Ovary (tissue), 9 donors: ENCODE measurements around the gene INTS7. TPM values are rescaled to one million over a fixed set of nuclear protein-coding genes. Genes with fewer than 3 reads are reported as not detected.

Experiments used
- DNase-seq, 5 donors: peaks; one replicate each; pipeline ENCODE4 v3.0.0-alpha.2; 2019 to 2020
- H3K27ac ChIP-seq, 2 donors: fragments of 200-600 bp; one replicate each; pipeline versions ENCODE4 v1.5.1 to v1.8.0; 2019 to 2022
- H3K27me3 ChIP-seq: fragments of 200-600 bp; one replicate; pipeline ENCODE4 v1.8.0; 2022
- H3K36me3 ChIP-seq: fragments of 200-600 bp; sonication (generic); one replicate; pipeline ENCODE4 v1.5.1; 2019
- H3K4me1 ChIP-seq: one replicate; pipeline ENCODE4 v1.8.1; 2013; ENCODE audit warnings: mild to moderate bottlenecking, moderate library complexity; ENCODE audit not compliant: insufficient read depth
- H3K4me3 ChIP-seq: fragments of 200-600 bp; sonication (generic); one replicate; pipeline ENCODE4 v1.5.1; 2017
- H3K9me3 ChIP-seq, 2 donors: fragments of 200-600 bp in 1 of 2; sonication (generic) in 1 of 2; one replicate each; pipeline versions ENCODE4 v1.5.1 to v1.8.1; 2013 to 2019; ENCODE audit warnings: mild to moderate bottlenecking in 1 of 2, moderate library complexity in 1 of 2
- EP300 ChIP-seq: sonication (generic); formaldehyde crosslinking; IDR thresholded peaks from one replicate; pipeline ENCODE4 v1.6.1; 2017; ENCODE audit warnings: antibody characterized with exemption
- POLR2A ChIP-seq: fragments of 450-650 bp; IDR thresholded peaks from one replicate; pipeline ENCODE4 v1.6.1; 2017; ENCODE audit warnings: antibody characterized with exemption, mild to moderate bottlenecking, moderate library complexity
- WGBS, 3 donors: extraction: QIAGEN DNeasy Blood & Tissue Kit in 1 of 3; methylation state at CpG; one replicate each; pipeline versions ENCODE4 v1.1.5 to v1.1.7; 2013 to 2017; 5-methylcytosine and 5-hydroxymethylcytosine counted together
- intact Hi-C, 4 donors: fragments of 100-400 bp; cut with DNase I; formaldehyde crosslinking; loops; one replicate each; pipeline versions ENCODE4 v1.11.0 to v1.15.1; 2022 to 2023
- polyA plus RNA-seq, 2 donors: library from polyadenylated mRNA; stranded (reverse); fragments of 200-250 nt in 1 of 2; fragments of 350-450 nt in 1 of 2; fragmentation: Illumina TruSeq in 1 of 2; extraction: RNeasy Lipid Tissue Mini Kit (QIAGEN cat#74804) in 1 of 2; gene quantifications; one replicate each; pipeline ENCODE4 v1.2.3, GENCODE V29; 2013 to 2014
- total RNA-seq, 7 donors: library from RNA; depleted of rRNA in 2 of 7; stranded (reverse); fragments of >200 nt in 2 of 7; fragmentation: NEBNext Ultra II Directional in 3 of 7; extraction: Animal tissue kit (Norgen Biotek cat#: 25700) in 3 of 7; gene quantifications; one replicate each; pipeline versions ENCODE4 v1.1.0 to v1.2.4, GENCODE V29; 2016 to 2023
- TF ChIP-seq, protein P1 (sequence below), 3 donors: fragments of 450-650 bp in 2 of 3; fragments of 200-600 bp in 1 of 3; IDR thresholded peaks; one replicate each; pipeline versions ENCODE4 v1.5.1 to v1.8.0; 2016 to 2022; ENCODE audit warnings: antibody characterized with exemption in 3 of 3, mild to moderate bottlenecking in 1 of 3
- donor health status: DM: no; HTN: no; CAD: no; lungs with moderate emphysema.
- donor health status: DM: no; HTN: no; CAD: no.
- donor health status: Bipolar disorder and iron deficiency.
- donor health status: DM: yes; HTN: yes; CAD: no.
- donor health status: DM: no; HTN: no; CAD: no.
- donor health status: DM: yes; HTN: yes; CAD: no.

Gene INTS7
- total and polyA plus RNA-seq, 9 donors, result 4.0 to 19.1 (median 7.0) TPM

DNA sequence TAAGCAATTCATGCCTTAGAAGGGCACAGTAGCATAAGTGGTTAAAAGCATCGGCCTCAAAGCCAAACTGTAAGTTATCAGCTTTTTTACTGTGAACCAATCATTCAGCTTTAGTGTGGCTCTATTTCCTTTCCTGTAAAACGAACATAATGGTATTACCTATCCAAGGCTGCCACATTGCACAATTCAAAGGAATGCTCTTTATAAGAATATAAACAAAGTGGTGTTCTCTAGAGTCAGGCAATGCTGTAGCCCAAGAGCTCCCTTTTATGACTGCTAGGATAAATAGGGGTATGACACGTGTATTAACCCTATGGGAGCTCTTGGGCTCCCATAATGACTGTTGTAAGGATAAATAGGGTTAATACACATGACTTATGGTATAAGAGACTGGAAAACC lies 25.4 kb downstream of the INTS7 start:
- TF ChIP-seq, protein P1, sequence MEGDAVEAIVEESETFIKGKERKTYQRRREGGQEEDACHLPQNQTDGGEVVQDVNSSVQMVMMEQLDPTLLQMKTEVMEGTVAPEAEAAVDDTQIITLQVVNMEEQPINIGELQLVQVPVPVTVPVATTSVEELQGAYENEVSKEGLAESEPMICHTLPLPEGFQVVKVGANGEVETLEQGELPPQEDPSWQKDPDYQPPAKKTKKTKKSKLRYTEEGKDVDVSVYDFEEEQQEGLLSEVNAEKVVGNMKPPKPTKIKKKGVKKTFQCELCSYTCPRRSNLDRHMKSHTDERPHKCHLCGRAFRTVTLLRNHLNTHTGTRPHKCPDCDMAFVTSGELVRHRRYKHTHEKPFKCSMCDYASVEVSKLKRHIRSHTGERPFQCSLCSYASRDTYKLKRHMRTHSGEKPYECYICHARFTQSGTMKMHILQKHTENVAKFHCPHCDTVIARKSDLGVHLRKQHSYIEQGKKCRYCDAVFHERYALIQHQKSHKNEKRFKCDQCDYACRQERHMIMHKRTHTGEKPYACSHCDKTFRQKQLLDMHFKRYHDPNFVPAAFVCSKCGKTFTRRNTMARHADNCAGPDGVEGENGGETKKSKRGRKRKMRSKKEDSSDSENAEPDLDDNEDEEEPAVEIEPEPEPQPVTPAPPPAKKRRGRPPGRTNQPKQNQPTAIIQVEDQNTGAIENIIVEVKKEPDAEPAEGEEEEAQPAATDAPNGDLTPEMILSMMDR (IDR thresholded peaks at IDR 0.05), result no peak
- TF ChIP-seq EP300 (no peak), POLR2A (no peak)
- 73 to 79% (median 76%) methylated on average over 3 of the region's 3 CpGs for WGBS, 3 donors
- Histone ChIP-seq H3K27me3 (no peaks in the 10 kb centered on the region), H3K27ac (no peak overlapping the region), H3K9me3 (no peaks in the 10 kb centered on the region), H3K4me3 (no peak overlapping the region), H3K36me3 (no peaks in the 10 kb centered on the region), H3K4me1 (no peaks in the 10 kb centered on the region)
- intact Hi-C loops, result no loop called here
- no peak for DNase-seq

- H3K4me1 ChIP-seq, result no peaks in the 10 kb centered on the region
- no peak overlapping the region for H3K27ac ChIP-seq
- H3K27me3 ChIP-seq, result no peaks in the 10 kb centered on the region
- TF ChIP-seq, protein P1 (IDR thresholded peaks at IDR 0.05), result no peak
- no peak for TF ChIP-seq EP300
- no peak for TF ChIP-seq POLR2A
- no peaks in the 10 kb centered on the region for H3K36me3 ChIP-seq
- 97 to 100% (median 100%) methylated on average over 1 of the region's 1 CpG for WGBS, 3 donors
- no peaks in the 10 kb centered on the region for H3K9me3 ChIP-seq
- DNase-seq, result no peak
- H3K4me3 ChIP-seq, result no peak overlapping the region
- intact Hi-C loops, result no loop called here
These were observed 25.8 kb downstream of the INTS7 start for GRCh38 chr1:212009561-212009960.

DNA sequence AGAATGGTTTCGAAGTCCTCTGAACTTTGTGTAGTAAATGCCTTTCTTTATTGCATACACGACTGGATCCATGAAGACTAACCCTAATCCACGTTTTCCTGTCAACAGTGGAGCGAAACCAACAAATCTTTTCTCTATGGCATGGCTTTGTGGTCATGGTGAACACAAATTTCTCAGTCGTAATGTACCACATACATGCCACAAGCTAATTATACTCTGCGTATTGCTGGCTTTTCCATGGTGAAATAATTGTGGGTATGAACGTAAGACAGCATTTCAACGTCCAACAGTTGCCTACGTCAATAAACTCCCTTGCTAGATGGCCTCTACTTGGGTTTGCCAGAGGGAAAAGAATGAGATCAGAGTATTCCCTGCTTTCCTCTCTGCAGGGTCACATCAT lies 27.5 kb downstream of the INTS7 start:
- DNase-seq, result no peak
- Histone ChIP-seq H3K27ac (no peak overlapping the region), H3K27me3 (no peaks in the 10 kb centered on the region), H3K4me3 (no peak overlapping the region), H3K36me3 (no peaks in the 10 kb centered on the region), H3K9me3 (no peaks in the 10 kb centered on the region), H3K4me1 (no peaks in the 10 kb centered on the region)
- TF ChIP-seq EP300, result no peak
- TF ChIP-seq, protein P1 (IDR thresholded peaks at IDR 0.05), result no peak
- TF ChIP-seq POLR2A, result no peak
- WGBS, 3 donors, result 90 to 92% (median 91%) methylated on average over 9 of the region's 9 CpGs
- intact Hi-C loops, result no loop called here

- Histone ChIP-seq H3K27ac (no peak overlapping the region), H3K27me3 (no peaks in the 10 kb centered on the region)
- WGBS, 3 donors, result 96 to 97% (median 96%) methylated on average over 4 of the region's 4 CpGs
These were observed 28.2 kb downstream of the INTS7 start for GRCh38 chr1:212007178-212007577.

More at GRCh38 chr1:212007178-212007577, 28.2 kb downstream of the INTS7 start:
- Histone ChIP-seq H3K36me3 (no peaks in the 10 kb centered on the region), H3K9me3 (no peaks in the 10 kb centered on the region), H3K4me3 (no peak overlapping the region), H3K4me1 (no peaks in the 10 kb centered on the region)
- no peak for TF ChIP-seq EP300
- TF ChIP-seq, protein P1 (IDR thresholded peaks at IDR 0.05), result no peak
- no peak for TF ChIP-seq POLR2A
- intact Hi-C loops, result no loop called here
- no peak for DNase-seq
